Uterus (tissue), 2 donors: Measurements from ENCODE around the gene MOB2.

ENCODE experiments used
- CTCF ChIP-seq, 4 experiments: fragments of 200-600 bp in 2 of 4; fragments of 450-650 bp in 2 of 4; sonication (generic) in 2 of 4; IDR thresholded peaks; one replicate each; pipeline ENCODE4 v1.5.1; 2016 to 2019; ENCODE audit warnings: antibody characterized with exemption in 4 of 4, mild to moderate bottlenecking in 2 of 4, moderate library complexity in 1 of 4
- POLR2A ChIP-seq, 2 donors: fragments of 450-650 bp; IDR thresholded peaks; one replicate each; pipeline ENCODE4 v1.6.1; 2016; ENCODE audit warnings: antibody characterized with exemption in 2 of 2, mild to moderate bottlenecking in 1 of 2, moderate library complexity in 1 of 2

GRCh38 chr11:1518301-1518700 is 31.7 kb upstream of the MOB2 start:
- no peak for TF ChIP-seq CTCF (IDR thresholded peaks at IDR 0.05)
- TF ChIP-seq POLR2A (IDR thresholded peaks at IDR 0.05) = no peak
